HG02571 (cell line): ENCODE measurements around the gene TTLL5.

ENCODE experiments used
- ATAC-seq: cut with Tn5 transposase; IDR thresholded peaks from one replicate; pipeline ENCODE4 v1.9.1; 2021; ENCODE audit warnings: mild to moderate bottlenecking, moderate library complexity; ENCODE audit not compliant: unreplicated experiment

The TTLL5 gene, protein sequence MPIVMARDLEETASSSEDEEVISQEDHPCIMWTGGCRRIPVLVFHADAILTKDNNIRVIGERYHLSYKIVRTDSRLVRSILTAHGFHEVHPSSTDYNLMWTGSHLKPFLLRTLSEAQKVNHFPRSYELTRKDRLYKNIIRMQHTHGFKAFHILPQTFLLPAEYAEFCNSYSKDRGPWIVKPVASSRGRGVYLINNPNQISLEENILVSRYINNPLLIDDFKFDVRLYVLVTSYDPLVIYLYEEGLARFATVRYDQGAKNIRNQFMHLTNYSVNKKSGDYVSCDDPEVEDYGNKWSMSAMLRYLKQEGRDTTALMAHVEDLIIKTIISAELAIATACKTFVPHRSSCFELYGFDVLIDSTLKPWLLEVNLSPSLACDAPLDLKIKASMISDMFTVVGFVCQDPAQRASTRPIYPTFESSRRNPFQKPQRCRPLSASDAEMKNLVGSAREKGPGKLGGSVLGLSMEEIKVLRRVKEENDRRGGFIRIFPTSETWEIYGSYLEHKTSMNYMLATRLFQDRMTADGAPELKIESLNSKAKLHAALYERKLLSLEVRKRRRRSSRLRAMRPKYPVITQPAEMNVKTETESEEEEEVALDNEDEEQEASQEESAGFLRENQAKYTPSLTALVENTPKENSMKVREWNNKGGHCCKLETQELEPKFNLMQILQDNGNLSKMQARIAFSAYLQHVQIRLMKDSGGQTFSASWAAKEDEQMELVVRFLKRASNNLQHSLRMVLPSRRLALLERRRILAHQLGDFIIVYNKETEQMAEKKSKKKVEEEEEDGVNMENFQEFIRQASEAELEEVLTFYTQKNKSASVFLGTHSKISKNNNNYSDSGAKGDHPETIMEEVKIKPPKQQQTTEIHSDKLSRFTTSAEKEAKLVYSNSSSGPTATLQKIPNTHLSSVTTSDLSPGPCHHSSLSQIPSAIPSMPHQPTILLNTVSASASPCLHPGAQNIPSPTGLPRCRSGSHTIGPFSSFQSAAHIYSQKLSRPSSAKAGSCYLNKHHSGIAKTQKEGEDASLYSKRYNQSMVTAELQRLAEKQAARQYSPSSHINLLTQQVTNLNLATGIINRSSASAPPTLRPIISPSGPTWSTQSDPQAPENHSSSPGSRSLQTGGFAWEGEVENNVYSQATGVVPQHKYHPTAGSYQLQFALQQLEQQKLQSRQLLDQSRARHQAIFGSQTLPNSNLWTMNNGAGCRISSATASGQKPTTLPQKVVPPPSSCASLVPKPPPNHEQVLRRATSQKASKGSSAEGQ (N-terminal part only)

DNA sequence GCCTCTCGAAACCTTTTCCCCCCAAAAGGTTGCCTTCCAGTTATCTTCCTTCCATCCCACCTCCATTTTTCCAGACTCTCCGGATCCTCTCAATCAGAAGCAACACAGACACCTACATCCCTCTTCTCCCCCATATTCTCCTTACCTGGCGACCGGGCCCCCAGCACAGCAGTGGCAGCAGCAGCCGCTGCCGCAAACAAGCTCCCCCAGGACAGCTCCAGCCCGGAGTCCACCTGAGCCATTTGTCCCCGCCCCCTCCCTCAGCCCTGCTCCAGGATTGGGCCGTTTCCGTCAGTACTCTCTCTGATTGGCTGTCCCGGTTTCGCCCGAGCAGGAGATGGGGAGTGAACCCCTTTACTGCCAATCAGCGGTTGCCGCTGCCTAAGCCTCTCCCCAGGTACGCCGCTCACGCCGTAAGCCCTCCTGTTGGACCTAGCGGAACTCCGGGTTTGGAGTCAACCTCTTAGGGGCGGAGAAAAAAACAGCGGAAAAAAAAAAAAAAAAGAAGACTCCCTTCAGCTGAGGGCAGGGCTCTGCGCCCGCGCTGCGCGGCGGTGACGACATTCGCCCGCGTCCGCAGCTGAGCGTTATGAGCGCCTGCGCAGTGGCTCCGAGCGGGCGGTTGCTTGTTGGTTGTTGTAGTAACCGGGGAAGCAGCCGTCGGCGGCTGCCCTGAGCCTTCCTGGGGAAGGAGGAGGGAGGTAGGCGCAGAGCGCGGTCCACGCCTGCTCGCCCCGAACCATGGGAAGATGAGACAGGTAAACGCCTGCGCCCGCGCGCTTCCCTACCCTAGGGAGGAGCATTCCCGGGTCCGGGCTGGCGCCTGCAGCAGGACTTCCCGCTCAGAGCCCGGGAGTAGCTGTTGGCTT, at the start of gene TTLL5, which contains the start of gene ERG28:
Gene TTLL5, plus strand, starts transcription at position 617 of the 869 bp plus-strand sequence. CDS start 1,904 bp downstream, outside the sequence.
Gene ERG28, minus strand, starts transcription at position 247 of the 869 bp plus-strand sequence. CDS start 3,374 bp downstream, outside the sequence.
- ATAC-seq: peak; percentile 95

DNA sequence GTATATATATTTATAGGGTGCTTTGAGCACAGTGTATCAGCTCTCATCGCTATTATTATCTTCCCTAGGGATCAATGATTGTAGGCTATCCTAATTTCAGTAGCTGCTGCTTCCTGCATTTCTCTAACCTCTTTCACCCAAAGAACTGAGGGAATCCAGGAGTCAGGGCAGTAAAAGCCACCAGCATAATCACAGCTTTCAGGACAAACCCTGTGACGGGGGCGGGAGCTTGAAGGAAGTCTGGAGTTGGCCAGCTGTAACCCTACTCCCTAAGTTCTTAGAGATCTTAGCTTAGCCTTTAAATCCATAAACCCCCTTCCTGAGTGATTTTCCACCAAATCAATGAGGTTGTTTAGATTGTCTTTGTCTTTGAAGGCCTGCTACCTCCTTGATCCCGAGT, 48.9 kb upstream of the TTLL5 start:
- no peak for ATAC-seq

DNA sequence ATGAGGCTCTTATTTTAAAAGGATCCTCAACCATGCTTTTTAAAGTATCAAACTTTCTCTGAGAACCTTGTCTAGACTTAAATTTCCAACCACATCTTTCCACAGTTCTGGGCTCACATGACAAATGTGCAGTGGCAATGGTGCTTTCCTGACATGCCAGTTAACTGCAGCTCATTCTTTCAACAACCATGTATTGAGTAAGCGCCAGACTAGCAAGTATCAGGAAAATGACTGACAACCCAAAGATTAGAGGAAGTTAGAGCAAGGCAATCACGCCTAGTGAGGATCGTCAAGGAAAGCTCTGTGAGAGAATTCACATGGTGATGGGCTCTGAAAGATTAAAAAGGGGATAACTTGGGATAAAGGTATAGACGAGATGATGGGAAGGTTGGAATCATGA, 46.9 kb upstream of the TTLL5 start:
- ATAC-seq: no peak

GRCh38 chr14:75615200-75615599, 45.8 kb upstream of the TTLL5 start:
- no peak for ATAC-seq

GRCh38 chr14:75619548-75619947, 41.5 kb upstream of the TTLL5 start:
- no peak for ATAC-seq

GRCh38 chr14:75625034-75625433, 36.0 kb upstream of the TTLL5 start:
- ATAC-seq: no peak

- ATAC-seq: no peak
Observed at GRCh38 chr14:75626396-75626795, 34.6 kb upstream of the TTLL5 start.

DNA sequence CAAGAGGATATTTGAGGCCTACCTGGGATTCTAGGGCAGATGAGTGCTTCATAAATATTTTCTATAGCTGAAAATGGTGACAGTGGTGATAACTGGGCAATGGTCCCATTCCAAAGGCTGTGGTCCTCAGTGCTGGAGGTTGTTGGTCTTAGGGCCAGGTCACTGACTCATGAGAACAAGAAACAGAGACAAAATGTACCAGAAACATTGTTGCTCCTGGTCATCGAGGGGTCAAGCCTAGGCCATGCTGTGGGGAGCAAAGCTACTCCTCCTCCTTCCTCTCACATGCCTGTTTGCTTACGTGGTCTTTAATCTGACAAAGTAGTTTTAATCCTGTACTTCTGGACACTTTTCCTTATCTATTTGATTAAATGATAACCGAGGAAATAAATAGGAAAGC, 34.2 kb upstream of the TTLL5 start:
- no peak for ATAC-seq

GRCh38 chr14:75627406-75627805, 33.6 kb upstream of the TTLL5 start:
- ATAC-seq: no peak

DNA sequence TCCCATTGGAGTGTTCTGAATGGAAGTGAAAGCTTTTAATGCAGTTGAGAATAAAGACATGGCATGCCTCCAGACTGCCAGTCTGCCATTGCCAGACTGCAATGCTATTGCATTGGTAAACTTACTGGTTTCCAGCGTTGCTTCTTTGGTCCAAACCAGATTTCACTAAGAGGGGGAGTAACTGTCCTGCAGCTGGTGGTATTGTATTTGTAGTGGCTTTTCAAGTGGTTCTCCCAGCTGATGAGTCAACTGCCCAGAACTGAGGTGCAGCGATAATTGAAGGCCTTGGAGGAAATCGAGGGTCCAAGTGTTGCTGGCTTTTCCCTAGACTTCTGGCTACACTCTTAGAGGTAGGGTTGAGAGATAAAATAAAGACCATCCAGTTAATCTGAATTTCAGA, 32.2 kb upstream of the TTLL5 start:
- no peak for ATAC-seq

GRCh38 chr14:75630695-75631452, 30.2 kb upstream of the TTLL5 start:
- ATAC-seq: no peak

DNA sequence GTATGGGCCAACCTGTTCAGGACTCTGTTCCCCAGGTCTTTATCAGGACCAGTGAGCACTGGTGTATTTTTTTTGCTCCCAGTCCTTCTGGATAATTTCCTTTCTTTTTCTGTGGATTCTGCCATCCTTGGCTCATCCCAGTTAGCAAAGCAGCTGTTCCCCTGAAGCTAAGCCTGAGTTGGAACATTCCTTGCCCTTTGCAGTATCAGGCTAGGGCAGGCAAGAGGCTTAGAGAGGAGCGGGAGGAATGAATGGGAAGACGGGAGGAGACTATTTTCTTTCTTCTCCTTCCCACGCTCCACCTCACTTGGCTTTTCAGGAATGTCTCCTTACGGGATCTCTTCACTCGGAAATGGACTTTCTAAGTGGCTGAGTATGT, 29.6 kb upstream of the TTLL5 start:
- ATAC-seq: no peak

DNA sequence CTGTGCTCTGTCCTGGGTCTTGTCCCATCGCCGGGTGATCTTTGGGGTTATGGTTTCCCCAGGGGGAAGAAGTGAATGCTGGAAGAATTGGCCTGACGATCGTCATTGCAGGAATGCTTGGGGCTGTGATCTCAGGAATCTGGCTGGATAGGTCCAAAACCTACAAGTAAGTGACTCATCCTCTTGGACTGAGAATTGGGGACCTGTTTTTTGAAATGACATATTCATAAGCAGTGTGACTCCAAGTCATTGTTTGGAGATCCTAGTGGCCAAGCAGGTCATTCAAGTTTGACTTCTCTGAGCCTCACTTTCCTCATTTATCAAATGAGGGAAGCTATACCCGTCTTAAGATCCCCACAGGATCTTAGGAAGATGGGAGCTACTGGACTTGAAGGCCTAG, 26.2 kb upstream of the TTLL5 start:
- no peak for ATAC-seq

- ATAC-seq: no peak
Observed at GRCh38 chr14:75636100-75636692, 24.9 kb upstream of the TTLL5 start.

GRCh38 chr14:75640876-75641275, 20.2 kb upstream of the TTLL5 start:
- ATAC-seq: no peak

DNA sequence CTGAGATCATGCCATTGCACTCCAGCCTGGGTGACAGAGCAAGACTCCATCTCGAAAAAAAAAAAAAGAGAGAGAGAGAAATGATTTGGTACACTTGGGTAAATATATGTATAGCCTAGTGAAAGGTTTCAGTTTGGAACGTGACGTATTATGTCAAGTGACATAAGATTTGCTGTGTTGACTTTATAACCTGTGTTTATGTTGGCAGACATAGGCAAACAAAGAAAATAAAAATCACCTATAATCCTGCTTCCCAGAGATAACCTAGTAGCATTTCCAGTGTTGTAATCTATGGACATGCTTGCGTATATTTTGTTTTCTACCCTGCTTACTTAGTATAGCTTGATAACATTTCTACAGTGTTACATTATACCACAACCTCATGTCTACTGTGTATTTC, 17.1 kb upstream of the TTLL5 start:
- ATAC-seq: no peak

DNA sequence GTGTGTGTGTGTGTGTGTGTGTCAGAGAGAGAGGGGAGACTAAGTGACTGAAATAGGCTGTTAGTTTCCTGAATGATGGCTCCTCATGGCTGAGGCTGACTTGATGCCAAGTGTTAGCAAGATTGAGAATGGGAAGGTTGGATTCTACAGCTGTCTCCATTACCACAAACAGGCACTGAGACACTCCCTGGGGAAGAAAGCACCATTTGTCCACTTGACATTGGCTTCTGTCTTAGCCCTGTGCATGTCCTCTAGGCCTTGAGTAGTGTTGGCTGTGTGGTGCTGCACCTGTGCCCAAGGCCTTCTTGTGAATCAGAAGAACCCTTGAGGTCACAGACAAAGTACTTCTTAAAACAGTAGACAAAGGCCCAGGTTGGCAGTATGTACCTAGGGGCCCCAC, 16.0 kb upstream of the TTLL5 start:
- no peak for ATAC-seq

DNA sequence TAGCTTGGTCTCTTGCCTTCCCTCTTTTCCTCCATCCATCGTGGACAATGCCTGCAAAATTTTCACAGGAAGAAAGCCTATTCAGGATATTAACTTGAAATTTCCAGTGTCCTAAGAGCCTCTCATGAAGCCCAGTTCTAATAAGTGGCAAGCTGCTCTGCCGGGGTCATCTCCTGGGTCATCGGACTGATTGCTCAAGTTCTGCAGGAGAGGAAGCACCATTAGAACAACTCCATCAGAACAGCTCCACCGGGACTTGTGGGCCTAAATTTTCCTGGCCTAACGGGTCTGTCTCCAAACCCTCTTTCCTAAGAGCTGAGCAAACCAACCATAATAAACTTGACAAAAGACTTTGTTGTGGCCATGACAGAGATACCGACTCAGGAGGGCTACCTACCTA, 14.3 kb upstream of the TTLL5 start:
- no peak for ATAC-seq

- ATAC-seq: no peak
Observed at GRCh38 chr14:75647640-75648039, 13.4 kb upstream of the TTLL5 start.
